Putamen (tissue), 1 donor: Measurements from ENCODE around the gene MIOS.
A peak's percentile ranks its signal among the peaks of the same experiment; 100 is the strongest.

Experiments used
- DNase-seq: peaks from one replicate; pipeline ENCODE4 v3.0.0-alpha.2; 2016; ENCODE audit warnings: low spot score

MIOS gene

GRCh38 chr7:7583731-7584130 is 17.0 kb downstream of the MIOS start:
- no peak for DNase-seq

- DNase-seq: no peak
Observed at GRCh38 chr7:7584653-7585052, 18.0 kb downstream of the MIOS start.

GRCh38 chr7:7585241-7585928 is 18.7 kb downstream of the MIOS start:
- no peak for DNase-seq

- DNase-seq: no peak
Observed at GRCh38 chr7:7595451-7595850, 28.8 kb downstream of the MIOS start.

GRCh38 chr7:7596176-7596575 is 29.5 kb downstream of the MIOS start:
- DNase-seq: no peak

GRCh38 chr7:7607010-7607409 is 40.3 kb downstream of the MIOS start:
- no peak for DNase-seq

- DNase-seq: no peak
Observed at GRCh38 chr7:7609330-7609729, 42.6 kb downstream of the MIOS start.

- DNase-seq: no peak
Observed at GRCh38 chr7:7612519-7612918, 45.8 kb downstream of the MIOS start.

- no peak for DNase-seq
Observed at GRCh38 chr7:7613210-7613609, 46.5 kb downstream of the MIOS start.

- DNase-seq: peak; percentile 40
Observed at GRCh38 chr7:7614018-7614741, 47.5 kb downstream of the MIOS start.

- no peak for DNase-seq
Observed at GRCh38 chr7:7617550-7617949, 50.9 kb downstream of the MIOS start.

GRCh38 chr7:7618410-7618809 is 51.7 kb downstream of the MIOS start:
- DNase-seq: no peak

GRCh38 chr7:7620236-7620635 is 53.6 kb downstream of the MIOS start:
- DNase-seq: no peak

GRCh38 chr7:7620644-7621210 is 54.0 kb downstream of the MIOS start:
- no peak for DNase-seq

- DNase-seq: no peak
Observed at GRCh38 chr7:7628476-7628875, 61.8 kb downstream of the MIOS start.

GRCh38 chr7:7630626-7631329 is 64.1 kb downstream of the MIOS start:
- DNase-seq: no peak

- DNase-seq: peak; percentile 48
Observed at GRCh38 chr7:7639421-7639820, 72.7 kb downstream of the MIOS start.

- no peak for DNase-seq
Observed at GRCh38 chr7:7639847-7640220, 73.2 kb downstream of the MIOS start.

- DNase-seq: peak; percentile 99
Observed at GRCh38 chr7:7640221-7641128, 73.8 kb downstream of the MIOS start, which contains the start of gene UMAD1. UMAD1 (plus strand) TSS chr7:7640752; CDS start chr7:7673372, 32,620 bp downstream.

- DNase-seq: no peak
Observed at GRCh38 chr7:7641129-7641663, 74.5 kb downstream of the MIOS start.

GRCh38 chr7:7642081-7642480 is 75.4 kb downstream of the MIOS start:
- no peak for DNase-seq
